Gastrocnemius medialis (tissue), 4 donors: Measurements from ENCODE around the gene NT5C3B. TPM values are rescaled to one million over a fixed set of nuclear protein-coding genes. Genes with fewer than 3 reads are reported as not detected.

ENCODE experiments used
- ATAC-seq, 2 donors: fragments of 150-250 bp; one replicate each; pipeline ENCODE4 v1.9.1; 2016
- DNase-seq, 2 donors: peaks; one replicate each; pipeline ENCODE4 v3.0.0-alpha.2; 2019
- H3K27ac ChIP-seq, 4 donors: fragments of 200-600 bp; sonication (generic); 1 replicate in 1 of 4; 2 replicates in 3 of 4; pipeline ENCODE4 v1.5.1; 2016 to 2018; ENCODE audit warnings: mild to moderate bottlenecking in 2 of 4, moderate library complexity in 1 of 4
- H3K27me3 ChIP-seq, 3 donors: fragments of 200-600 bp; sonication (generic) in 2 of 3; 1 replicate in 1 of 3; 2 replicates in 2 of 3; pipeline versions ENCODE4 v1.5.1 to v1.6.0; 2016 to 2019; ENCODE audit warnings: mild to moderate bottlenecking in 1 of 3, moderate library complexity in 1 of 3
- H3K36me3 ChIP-seq, 2 donors: fragments of 200-600 bp; sonication (generic) in 1 of 2; one replicate each; pipeline ENCODE4 v1.5.1; 2017 to 2018
- H3K4me1 ChIP-seq, 2 donors: fragments of 200-600 bp; sonication (generic) in 1 of 2; one replicate each; pipeline ENCODE4 v1.5.1; 2016 to 2017; ENCODE audit warnings: mild to moderate bottlenecking in 2 of 2
- H3K4me3 ChIP-seq, 4 donors: fragments of 200-600 bp; sonication (generic) in 3 of 4; 1 replicate in 1 of 4; 2 replicates in 3 of 4; pipeline ENCODE4 v1.5.1; 2016 to 2019; ENCODE audit warnings: mild to moderate bottlenecking in 2 of 4
- H3K9me3 ChIP-seq, 3 donors: fragments of 200-600 bp; sonication (generic) in 2 of 3; 1 replicate in 1 of 3; 2 replicates in 2 of 3; pipeline ENCODE4 v1.5.1; 2016 to 2019
- POLR2A ChIP-seq, 2 donors: fragments of 450-650 bp; IDR thresholded peaks; one replicate each; pipeline ENCODE4 v1.6.1; 2017; ENCODE audit warnings: antibody characterized with exemption in 2 of 2, mild to moderate bottlenecking in 2 of 2, moderate library complexity in 2 of 2
- in situ Hi-C, 4 donors: fragments of 200-750 bp; cut with MboI; loops; one replicate each; pipeline versions ENCODE4 v1.15.0 to v1.8.0; 2017; ENCODE audit warnings: low sequenced_read_pairs in 4 of 4
- intact Hi-C: fragments of 100-400 bp; cut with DNase I; formaldehyde crosslinking; loops from one replicate; pipeline ENCODE4 v1.15.1; 2023; ENCODE audit warnings: low total_unique reads
- total RNA-seq, 4 donors: library from RNA; depleted of rRNA; stranded (reverse); fragments of >200 nt; gene quantifications; one replicate each; pipeline versions ENCODE4 v1.1.0 to v1.2.3, GENCODE V29; 2016
- TF ChIP-seq, protein P1 (sequence below), 5 experiments: fragments of 450-650 bp in 3 of 5; fragments of 200-600 bp in 2 of 5; sonication (generic) in 2 of 5; IDR thresholded peaks in 4 of 5; conservative IDR thresholded peaks in 1 of 5; 1 replicate in 4 of 5; 2 replicates in 1 of 5; pipeline ENCODE4 v1.5.1; 2016 to 2019; ENCODE audit warnings: antibody characterized with exemption in 5 of 5, mild to moderate bottlenecking in 3 of 5, moderate library complexity in 3 of 5

NT5C3B gene
- total RNA-seq, 4 donors from 2014 or later = 13.8 to 27.6 (median 23.1) TPM

DNA sequence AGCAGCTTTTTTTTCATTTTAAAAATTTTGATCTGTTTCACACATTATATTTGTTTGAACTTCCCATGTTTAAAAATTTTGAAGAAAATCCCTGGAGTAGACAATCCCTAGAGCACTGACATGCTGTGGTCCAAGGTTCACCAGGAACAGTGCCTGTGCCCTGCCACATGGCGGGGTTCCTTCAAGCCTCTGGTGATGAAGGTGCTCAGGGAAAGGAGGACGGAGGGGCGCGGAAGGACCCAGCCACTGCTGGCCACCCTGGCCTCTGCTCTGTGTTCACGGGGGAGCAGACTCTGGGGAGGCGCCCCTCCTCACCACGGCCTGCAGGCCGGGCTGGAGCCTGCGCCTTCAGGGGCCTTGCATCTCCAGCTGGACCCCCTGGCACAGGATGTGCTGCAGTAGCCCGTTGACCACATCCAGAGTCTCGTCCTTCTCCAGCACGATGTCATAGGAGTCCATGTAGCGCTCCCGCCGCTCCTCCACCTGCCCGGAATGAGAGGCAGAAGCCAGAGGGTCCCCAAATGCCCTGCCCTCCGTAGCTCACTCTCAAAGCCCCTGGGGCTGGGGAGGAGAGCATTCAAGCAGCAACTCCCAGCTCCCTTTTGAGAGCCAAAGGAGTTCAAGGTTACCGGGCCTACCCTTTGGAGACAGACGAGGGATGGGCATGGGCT lies 10.7 kb downstream of the NT5C3B start:
- ATAC-seq (no peak), DNase-seq (no peak)
- Histone ChIP-seq H3K27ac (no peak overlapping the region), H3K27me3 (no peaks in the 10 kb centered on the region), H3K36me3 (peaks cover 0 to 33% of the 10 kb centered on the region in 2 donors), H3K4me1 (no peaks in the 10 kb centered on the region), H3K9me3 (no peaks in the 10 kb centered on the region), H3K4me3 (no peak overlapping the region)
- intact Hi-C loops = no loop called here
- in situ Hi-C loops = no loop called here
- TF ChIP-seq, protein P1, sequence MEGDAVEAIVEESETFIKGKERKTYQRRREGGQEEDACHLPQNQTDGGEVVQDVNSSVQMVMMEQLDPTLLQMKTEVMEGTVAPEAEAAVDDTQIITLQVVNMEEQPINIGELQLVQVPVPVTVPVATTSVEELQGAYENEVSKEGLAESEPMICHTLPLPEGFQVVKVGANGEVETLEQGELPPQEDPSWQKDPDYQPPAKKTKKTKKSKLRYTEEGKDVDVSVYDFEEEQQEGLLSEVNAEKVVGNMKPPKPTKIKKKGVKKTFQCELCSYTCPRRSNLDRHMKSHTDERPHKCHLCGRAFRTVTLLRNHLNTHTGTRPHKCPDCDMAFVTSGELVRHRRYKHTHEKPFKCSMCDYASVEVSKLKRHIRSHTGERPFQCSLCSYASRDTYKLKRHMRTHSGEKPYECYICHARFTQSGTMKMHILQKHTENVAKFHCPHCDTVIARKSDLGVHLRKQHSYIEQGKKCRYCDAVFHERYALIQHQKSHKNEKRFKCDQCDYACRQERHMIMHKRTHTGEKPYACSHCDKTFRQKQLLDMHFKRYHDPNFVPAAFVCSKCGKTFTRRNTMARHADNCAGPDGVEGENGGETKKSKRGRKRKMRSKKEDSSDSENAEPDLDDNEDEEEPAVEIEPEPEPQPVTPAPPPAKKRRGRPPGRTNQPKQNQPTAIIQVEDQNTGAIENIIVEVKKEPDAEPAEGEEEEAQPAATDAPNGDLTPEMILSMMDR (IDR thresholded peaks at IDR 0.05 in 4 of 5, conservative IDR thresholded peaks at IDR 0.05 in 1 of 5) = no peak
- TF ChIP-seq POLR2A (IDR thresholded peaks at IDR 0.05) = no peak

DNA sequence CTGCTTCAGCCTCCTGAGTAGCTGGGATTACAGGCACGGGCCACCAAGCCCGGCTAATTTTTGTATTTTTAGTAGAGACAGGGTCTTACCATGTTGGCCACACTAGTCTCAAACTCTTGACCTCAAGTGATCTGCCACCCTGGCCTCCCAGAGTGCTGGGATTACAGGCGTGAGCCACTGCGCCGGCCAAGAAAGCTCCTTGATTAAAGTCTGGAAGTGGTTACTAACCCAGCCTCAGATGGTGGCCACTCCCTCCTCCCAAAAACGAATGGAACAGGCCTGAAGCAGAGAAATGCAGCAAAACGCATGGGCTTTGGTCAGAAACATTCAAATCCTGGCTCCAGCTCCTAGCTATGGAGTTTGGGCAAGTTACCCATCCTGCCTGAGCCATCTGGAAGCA lies 11.9 kb downstream of the NT5C3B start:
- Histone ChIP-seq H3K27me3 (no peaks in the 10 kb centered on the region), H3K9me3 (no peaks in the 10 kb centered on the region), H3K36me3 (peaks cover 0 to 24% of the 10 kb centered on the region in 2 donors), H3K27ac (no peak overlapping the region), H3K4me1 (no peaks in the 10 kb centered on the region), H3K4me3 (no peak overlapping the region)
- TF ChIP-seq, protein P1 (IDR thresholded peaks at IDR 0.05 in 4 of 5, conservative IDR thresholded peaks at IDR 0.05 in 1 of 5) = no peak
- TF ChIP-seq POLR2A (IDR thresholded peaks at IDR 0.05) = no peak
- ATAC-seq = no peak
- no peak for DNase-seq
- intact Hi-C loops = no loop called here
- in situ Hi-C loops = no loop called here

DNA sequence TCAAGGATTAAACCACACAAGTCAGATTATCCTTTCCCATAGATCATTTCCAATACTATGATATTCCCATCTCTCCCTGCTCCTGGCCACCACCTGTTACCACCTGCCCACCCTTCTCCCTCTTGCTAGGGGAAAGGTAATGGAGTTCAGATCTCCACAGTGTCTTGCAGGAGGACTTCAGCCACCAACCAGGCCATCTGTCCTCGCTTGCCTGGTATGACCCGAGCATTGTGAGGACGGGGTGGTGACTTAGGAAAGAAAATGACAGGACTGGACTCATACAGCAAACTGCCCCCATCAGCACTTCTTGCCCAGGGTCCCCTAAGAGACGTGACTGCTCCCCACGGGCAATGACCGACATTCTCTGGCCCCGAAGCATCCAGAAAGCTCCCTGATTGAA lies 12.5 kb downstream of the NT5C3B start:
- DNase-seq (no peak), ATAC-seq (no peak)
- H3K36me3 ChIP-seq = peaks cover 0 to 19% of the 10 kb centered on the region in 2 donors
- in situ Hi-C loops (no loop called here), intact Hi-C loops (no loop called here)
- no peak overlapping the region for H3K4me3 ChIP-seq
- no peaks in the 10 kb centered on the region for H3K27me3 ChIP-seq
- no peaks in the 10 kb centered on the region for H3K4me1 ChIP-seq
- TF ChIP-seq, protein P1 (IDR thresholded peaks at IDR 0.05 in 4 of 5, conservative IDR thresholded peaks at IDR 0.05 in 1 of 5) = no peak
- H3K9me3 ChIP-seq = no peaks in the 10 kb centered on the region
- no peak overlapping the region for H3K27ac ChIP-seq

DNA sequence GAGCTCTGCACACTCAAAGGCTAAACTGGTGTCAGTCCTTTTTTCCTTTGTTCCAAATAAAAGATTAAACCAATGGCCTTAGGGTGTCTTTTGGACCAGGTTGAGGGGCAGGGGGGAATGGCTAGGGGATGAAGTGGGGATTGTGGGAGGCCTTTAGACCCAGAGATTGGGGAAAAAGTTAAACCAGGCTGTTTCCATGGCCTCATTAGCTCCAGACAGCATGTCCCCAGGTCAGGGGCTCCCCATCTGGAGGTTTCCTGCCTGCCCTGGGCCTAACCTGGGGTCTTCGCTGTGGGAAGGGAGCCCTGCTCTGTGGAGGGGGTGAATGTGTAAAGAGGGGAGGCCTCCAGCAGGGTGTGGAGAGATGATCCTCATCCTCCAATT lies 12.9 kb downstream of the NT5C3B start:
- TF ChIP-seq, protein P1 (IDR thresholded peaks at IDR 0.05 in 4 of 5, conservative IDR thresholded peaks at IDR 0.05 in 1 of 5) = no peak
- no peak for TF ChIP-seq POLR2A (IDR thresholded peaks at IDR 0.05)
- intact Hi-C loops (no loop called here), in situ Hi-C loops (no loop called here)
- H3K9me3 ChIP-seq = no peaks in the 10 kb centered on the region
- H3K4me3 ChIP-seq = no peak overlapping the region
- ATAC-seq = no peak
- no peak overlapping the region for H3K27ac ChIP-seq
- no peaks in the 10 kb centered on the region for H3K4me1 ChIP-seq
- no peaks in the 10 kb centered on the region for H3K27me3 ChIP-seq
- H3K36me3 ChIP-seq = peaks cover 0 to 17% of the 10 kb centered on the region in 2 donors
- DNase-seq = no peak
